Measurements from ENCODE around the gene PFN3. TPM values are rescaled to one million over a fixed set of nuclear protein-coding genes. Genes with fewer than 3 reads are reported as not detected.

Gene PFN3, protein sequence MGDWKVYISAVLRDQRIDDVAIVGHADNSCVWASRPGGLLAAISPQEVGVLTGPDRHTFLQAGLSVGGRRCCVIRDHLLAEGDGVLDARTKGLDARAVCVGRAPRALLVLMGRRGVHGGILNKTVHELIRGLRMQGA
- not detected in 2 replicates for total RNA-seq

DNA sequence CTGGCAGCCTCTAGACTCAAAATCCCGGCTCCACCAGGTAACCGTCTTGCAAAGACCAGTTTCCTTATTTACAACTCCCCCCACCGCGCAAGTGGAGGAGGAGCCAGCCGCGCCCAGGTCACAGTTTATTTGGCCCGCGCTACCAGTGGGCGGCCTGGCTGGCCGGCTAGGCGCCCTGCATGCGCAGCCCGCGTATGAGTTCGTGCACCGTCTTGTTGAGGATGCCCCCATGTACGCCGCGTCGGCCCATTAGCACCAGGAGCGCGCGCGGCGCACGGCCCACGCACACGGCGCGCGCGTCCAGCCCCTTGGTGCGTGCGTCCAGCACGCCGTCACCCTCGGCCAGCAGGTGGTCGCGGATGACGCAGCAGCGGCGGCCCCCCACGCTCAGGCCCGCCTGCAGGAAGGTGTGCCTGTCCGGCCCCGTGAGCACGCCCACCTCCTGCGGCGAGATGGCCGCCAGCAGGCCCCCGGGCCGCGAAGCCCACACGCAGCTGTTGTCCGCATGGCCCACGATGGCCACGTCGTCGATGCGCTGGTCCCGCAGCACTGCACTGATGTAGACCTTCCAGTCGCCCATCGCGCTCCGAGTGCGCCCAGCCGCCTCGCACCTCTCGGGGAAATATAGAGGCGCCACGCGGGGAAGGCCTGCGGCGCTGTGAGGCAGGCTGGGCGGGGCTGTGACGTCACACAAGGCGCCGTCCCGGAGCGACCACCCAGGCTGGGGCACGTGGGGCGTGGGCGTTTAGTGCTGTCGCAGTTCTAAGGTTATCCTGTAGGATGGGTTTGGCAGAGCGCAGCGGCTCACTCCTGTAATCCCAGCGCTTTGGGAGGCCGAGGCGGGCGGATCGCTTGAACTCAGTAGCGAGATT, at the start of gene PFN3:
TSS of gene PFN3 (minus strand) at position 665 of the 872 bp plus-strand sequence. CDS start at position 580, 85 bp downstream.

GRCh38 chr5:177446200-177447065, 46.0 kb upstream of the PFN3 start, which contains the start of gene PRR7:
Gene PRR7 (plus strand): TSS chr5:177446814. CDS start chr5:177455068, 8,254 bp downstream.

DNA sequence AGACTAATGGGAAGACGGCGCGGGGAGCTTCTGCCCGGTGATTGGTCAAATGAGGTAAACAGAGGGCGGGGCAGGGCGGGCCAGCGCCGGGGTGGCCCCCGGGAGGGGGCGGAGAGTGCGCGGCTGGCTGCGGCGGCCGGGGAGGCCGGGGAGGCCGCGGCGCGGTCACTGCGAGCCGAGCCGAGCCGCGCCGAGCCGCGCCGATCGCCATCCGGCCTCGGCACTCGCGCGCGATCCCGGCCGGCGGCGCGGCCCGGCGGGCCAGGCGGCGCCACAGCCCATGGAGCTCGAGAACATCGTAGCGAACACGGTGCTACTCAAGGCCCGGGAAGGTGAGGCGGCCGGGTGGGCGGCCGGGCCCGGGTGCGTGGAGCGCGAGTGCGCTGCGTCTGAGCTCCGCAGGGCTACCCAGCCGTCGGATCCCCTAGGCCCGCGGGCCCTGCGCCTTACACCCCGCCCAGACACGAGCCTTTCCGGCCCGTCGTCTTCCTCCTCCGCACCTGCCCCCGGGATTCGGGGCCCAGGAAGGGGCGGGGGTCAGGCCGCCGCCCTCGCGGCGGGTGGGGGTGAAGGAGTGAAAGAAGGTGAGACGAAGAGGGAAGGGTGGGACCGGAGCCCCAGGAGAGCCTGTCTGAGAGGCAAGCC, 26.2 kb upstream of the PFN3 start, which contains the start of gene GRK6:
TSS of gene GRK6 (plus strand) at position 111 of the 645 bp plus-strand sequence. CDS start at position 281, 170 bp downstream.

GRCh38 chr5:177409043-177409801, 8.8 kb upstream of the PFN3 start, which contains the start of gene F12:
Gene F12 (minus strand): TSS chr5:177409564. CDS start chr5:177409527, 37 bp downstream.

GRCh38 chr5:177384134-177384533, 16.3 kb downstream of the PFN3 start, which contains the start of gene SLC34A1:
Gene SLC34A1 (plus strand): TSS chr5:177384434. CDS start chr5:177385742, 1,308 bp downstream.

DNA sequence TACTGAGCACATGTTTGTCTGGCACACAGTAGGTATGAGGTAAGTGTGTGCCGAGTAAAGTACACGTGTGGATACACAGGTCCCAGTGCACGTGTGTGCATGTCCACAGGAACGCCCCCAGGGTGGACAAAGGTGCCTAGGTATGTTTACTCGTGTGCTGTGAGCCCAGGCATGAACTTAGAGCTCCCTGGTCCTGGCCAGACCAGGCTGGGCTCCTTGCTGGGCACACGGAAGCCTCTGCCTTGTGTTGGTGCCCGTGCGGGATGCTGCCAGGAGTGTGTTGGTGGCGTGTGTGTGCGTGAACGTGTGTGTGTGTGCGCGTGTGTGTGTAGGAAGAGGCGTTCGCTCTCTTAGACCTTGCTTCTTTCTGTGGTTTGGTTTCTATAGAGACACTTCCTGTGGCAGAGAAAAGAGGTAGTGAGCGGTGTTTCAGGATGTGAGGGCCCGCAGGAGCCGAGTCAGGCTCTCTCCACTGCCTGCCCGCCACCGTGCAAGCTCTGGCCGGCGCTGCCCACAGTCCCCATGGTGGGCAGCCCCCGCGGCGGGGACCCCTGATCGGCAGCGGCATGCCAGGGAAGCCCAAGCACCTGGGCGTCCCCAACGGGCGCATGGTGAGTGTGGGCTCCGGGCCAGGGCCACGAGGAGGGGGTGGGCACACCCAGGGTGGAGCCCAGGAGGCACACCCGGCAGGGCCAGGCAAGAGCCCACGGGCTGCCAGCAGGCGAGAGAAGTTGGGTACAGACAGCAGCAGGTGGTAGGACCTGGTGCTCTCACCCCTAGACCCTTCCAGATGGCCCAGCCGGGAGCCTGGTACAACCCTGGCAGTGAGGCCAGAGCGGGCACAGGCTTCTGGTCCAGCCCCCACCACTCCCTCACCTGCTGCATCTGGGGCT, 42.8 kb downstream of the PFN3 start, which contains the start of gene RGS14:
TSS of gene RGS14 (plus strand) at position 466 of the 893 bp plus-strand sequence. CDS start at position 567, 101 bp downstream.

DNA sequence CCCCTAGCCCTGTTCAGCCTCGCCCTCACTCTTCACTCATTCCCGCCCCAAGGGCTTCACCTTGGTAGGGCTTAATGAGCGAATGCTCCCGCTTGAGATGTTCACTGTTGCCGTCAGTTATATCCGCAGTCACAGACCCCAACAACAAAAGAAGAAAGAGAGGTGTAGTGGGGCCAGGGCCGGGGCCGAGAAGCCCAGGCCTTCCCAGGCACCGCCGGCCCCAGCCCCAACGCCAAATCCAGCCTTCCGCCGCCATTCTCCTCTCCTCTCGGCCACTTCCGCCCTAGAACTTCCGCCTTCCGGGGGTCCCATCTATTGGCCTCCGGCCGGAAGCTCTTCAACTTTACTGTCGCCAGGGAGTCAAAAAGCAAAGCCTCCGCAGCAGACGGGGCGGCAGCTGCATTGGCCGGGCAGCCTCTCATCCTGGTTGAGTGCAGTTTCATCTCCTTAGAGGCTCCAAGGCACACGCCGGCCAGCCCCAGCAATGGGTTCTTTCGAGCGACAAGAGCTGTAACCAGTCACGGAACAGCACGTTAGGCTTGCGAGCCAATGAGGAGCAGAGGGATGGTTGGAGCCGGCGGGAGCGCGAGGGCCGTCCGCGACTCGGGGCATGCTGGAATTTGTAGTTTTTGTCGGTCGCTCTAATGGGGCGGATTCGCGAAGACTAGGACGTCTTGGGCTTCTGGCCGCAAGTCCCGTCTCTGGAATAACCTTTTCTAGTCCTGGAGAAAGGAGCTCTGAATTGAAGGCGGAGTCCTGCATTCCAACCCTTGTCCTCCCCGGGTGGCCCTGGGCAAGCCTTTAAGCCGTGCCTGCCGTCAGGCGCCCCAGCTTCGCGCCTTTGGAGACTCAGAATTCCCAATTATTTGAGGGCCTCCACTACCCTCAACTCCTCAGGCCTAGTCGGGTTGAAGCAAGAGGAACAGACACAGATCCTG, 48.8 kb downstream of the PFN3 start, which contains the start of gene LMAN2:
TSS of gene LMAN2 (minus strand) at position 277 of the 938 bp plus-strand sequence. CDS start at position 256, 21 bp downstream.

Other genes starting within 250 kb of the PFN3 start
- gene RAB24, start 96.9 kb downstream of the PFN3 start, total RNA-seq, result 10.7 and 12.6 TPM in 2 replicates
- 154 and 208 TPM in 2 replicates for gene PRELID1, start 96.9 kb downstream of the PFN3 start, total RNA-seq
- 4.7 and 28.7 TPM in 2 replicates for gene MXD3, start 88.8 kb downstream of the PFN3 start, total RNA-seq
- gene LMAN2, start 49.0 kb downstream of the PFN3 start, total RNA-seq, result 258 and 315 TPM in 2 replicates
- 15.5 and 17.8 TPM in 2 replicates for gene RGS14, start 42.7 kb downstream of the PFN3 start, total RNA-seq
- gene SLC34A1, start 16.2 kb downstream of the PFN3 start, total RNA-seq, result not detected in 2 replicates
- 7.5 and 8.3 TPM in 2 replicates for gene F12, start 8.9 kb upstream of the PFN3 start, total RNA-seq
- 42.3 and 51.4 TPM in 2 replicates for gene GRK6, start 26.0 kb upstream of the PFN3 start, total RNA-seq
- gene PRR7, start 46.2 kb upstream of the PFN3 start, total RNA-seq, result 22.4 and 35.6 TPM in 2 replicates
- gene DBN1, start 73.0 kb upstream of the PFN3 start, total RNA-seq, result 106 and 126 TPM in 2 replicates
- gene PDLIM7, start 96.9 kb upstream of the PFN3 start, total RNA-seq, result 157 and 206 TPM in 2 replicates
- gene DOK3, start 109.2 kb upstream of the PFN3 start, total RNA-seq, result 0.53 and 0.55 TPM in 2 replicates
- gene DDX41, start 116.3 kb upstream of the PFN3 start, total RNA-seq, result 82.1 and 121 TPM in 2 replicates
- gene FAM193B, start 153.9 kb upstream of the PFN3 start, total RNA-seq, result 16.0 and 19.3 TPM in 2 replicates
- gene TMED9, start 191.5 kb upstream of the PFN3 start, total RNA-seq, result 171 and 185 TPM in 2 replicates
- gene B4GALT7, start 199.5 kb upstream of the PFN3 start, total RNA-seq, result 34.1 and 40.7 TPM in 2 replicates